IPS DF 6.9 (cell line): ENCODE data around the gene KRTAP9-7.

Experiments used
- DNase-seq: peaks from one replicate; pipeline ENCODE4 v3.0.0-alpha.2; 2013; ENCODE audit warnings: low read depth, low spot score
- H3K27ac ChIP-seq: one replicate; pipeline ENCODE4 v1.5.1; 2013; ENCODE audit warnings: low read length, control low read depth
- H3K27me3 ChIP-seq: 2 replicates; pipeline ENCODE4 v1.6.1; 2013; ENCODE audit warnings: mild to moderate bottlenecking, low read length; ENCODE audit not compliant: control insufficient read depth, insufficient read depth
- H3K36me3 ChIP-seq: 2 replicates; pipeline ENCODE4 v1.6.1; 2013; ENCODE audit warnings: low read length; ENCODE audit not compliant: control insufficient read depth, insufficient read depth
- H3K4me1 ChIP-seq: 2 replicates; pipeline ENCODE4 v1.6.1; 2013; ENCODE audit warnings: low read length; ENCODE audit not compliant: control insufficient read depth, insufficient read depth
- H3K4me3 ChIP-seq: 2 replicates; pipeline ENCODE4 v1.5.1; 2013; ENCODE audit warnings: mild to moderate bottlenecking, low read length
- H3K9me3 ChIP-seq: 2 replicates; pipeline ENCODE4 v1.6.1; 2013; ENCODE audit warnings: low read length, inconsistent platforms; ENCODE audit not compliant: control insufficient read depth, insufficient read depth
- WGBS: extraction: QIAGEN DNeasy Blood & Tissue Kit; methylation state at CpG from one replicate; pipeline ENCODE4 v1.1.7; 2013; ENCODE audit warnings: mixed read lengths, missing lambda C conversion rate; ENCODE audit not compliant: insufficient read length, insufficient coverage; 5-methylcytosine and 5-hydroxymethylcytosine counted together

The KRTAP9-7 gene

DNA sequence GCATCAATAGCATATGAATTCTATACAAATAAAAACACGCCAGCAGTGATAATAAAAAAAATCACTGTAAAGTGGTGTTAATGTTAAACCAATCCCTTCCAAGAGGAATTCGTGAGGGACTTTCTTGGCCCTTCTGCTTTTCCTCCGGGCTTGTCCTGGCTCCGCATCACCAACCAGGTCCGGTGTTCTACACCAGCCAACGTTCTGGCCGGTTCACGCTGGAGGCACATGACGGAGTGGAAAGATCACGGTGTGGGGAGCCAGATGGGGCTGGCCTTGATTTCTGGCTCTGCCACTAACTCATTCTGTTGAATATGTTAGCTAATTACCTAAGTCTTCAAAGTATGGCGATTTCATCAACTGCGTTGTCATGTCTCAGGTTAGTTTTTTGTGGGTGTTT, 28.6 kb downstream of the KRTAP9-7 start:
- no CpG with 5 or more reads among the region's 12 CpGs for WGBS
- no peaks in the 10 kb centered on the region for H3K9me3 ChIP-seq
- no peak overlapping the region for H3K4me3 ChIP-seq
- no peaks in the 10 kb centered on the region for H3K27me3 ChIP-seq
- no peak for DNase-seq
- H3K27ac ChIP-seq = no peak overlapping the region
- H3K36me3 ChIP-seq = no peaks in the 10 kb centered on the region
- H3K4me1 ChIP-seq = no peaks in the 10 kb centered on the region

- H3K9me3 ChIP-seq = no peaks in the 10 kb centered on the region
- no peaks in the 10 kb centered on the region for H3K36me3 ChIP-seq
- WGBS = no CpG with 5 or more reads among the region's 9 CpGs
- no peak overlapping the region for H3K4me3 ChIP-seq
- no peak for DNase-seq
- H3K27me3 ChIP-seq = no peaks in the 10 kb centered on the region
- no peaks in the 10 kb centered on the region for H3K4me1 ChIP-seq
- no peak overlapping the region for H3K27ac ChIP-seq
These were observed 32.1 kb downstream of the KRTAP9-7 start for GRCh38 chr17:41307647-41308046.

DNA sequence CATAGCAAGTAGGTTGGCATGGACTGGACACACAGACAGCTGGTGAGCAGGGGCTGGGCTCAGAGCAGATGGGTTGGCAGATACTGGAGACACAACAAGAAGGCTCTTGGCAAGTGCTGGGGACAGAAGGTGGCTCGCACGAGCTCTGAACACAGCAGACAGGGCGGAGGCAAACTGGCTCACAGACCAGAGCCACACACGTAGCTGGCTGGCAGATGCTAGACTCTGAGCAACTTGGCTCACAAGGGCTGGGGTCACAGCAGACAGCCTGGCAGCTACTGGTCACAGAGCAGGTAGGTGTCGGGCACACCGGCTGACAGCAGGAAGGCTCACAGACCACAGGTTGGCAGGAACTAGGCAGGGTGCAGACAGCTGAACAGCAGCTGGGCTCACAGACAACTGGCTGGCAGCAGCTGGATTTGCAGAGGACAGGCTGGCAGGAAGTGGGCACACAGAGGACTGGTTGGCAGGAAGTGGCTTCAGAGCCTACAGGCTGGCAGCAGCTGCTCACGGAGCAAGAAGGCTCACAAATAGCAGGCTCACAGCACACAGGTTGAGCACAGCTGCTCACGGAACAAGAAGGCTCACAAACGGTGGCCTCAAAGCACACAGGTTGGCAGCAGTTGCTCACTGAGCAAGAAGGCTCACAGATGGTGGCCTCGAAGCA, 32.9 kb downstream of the KRTAP9-7 start:
- WGBS = no CpG with 5 or more reads among the region's 10 CpGs
- no peak for DNase-seq
- no peak overlapping the region for H3K4me3 ChIP-seq

GRCh38 chr17:41308918-41309359, 33.4 kb downstream of the KRTAP9-7 start, which contains the start of gene KRTAP16-1:
Gene KRTAP16-1, minus strand, starts transcription at chr17:41309309. Its CDS starts 56 bp downstream, at chr17:41309253.
- H3K4me3 ChIP-seq = no peak within 1 kb of the TSS
- no peaks in the 10 kb centered on the region for H3K27me3 ChIP-seq
- H3K4me1 ChIP-seq = no peaks in the 10 kb centered on the region
- H3K27ac ChIP-seq = no peak within 1 kb of the TSS
- H3K9me3 ChIP-seq = no peaks in the 10 kb centered on the region
- no CpG with 5 or more reads among the region's 7 CpGs for WGBS
- no peak for DNase-seq
- H3K36me3 ChIP-seq = no peaks in the 10 kb centered on the region

More for the DNA sequence above, 32.9 kb downstream of the KRTAP9-7 start:
- no peaks in the 10 kb centered on the region for H3K36me3 ChIP-seq
- H3K27me3 ChIP-seq = no peaks in the 10 kb centered on the region
- H3K4me1 ChIP-seq = no peaks in the 10 kb centered on the region
- H3K27ac ChIP-seq = no peak overlapping the region
- H3K9me3 ChIP-seq = no peaks in the 10 kb centered on the region

DNA sequence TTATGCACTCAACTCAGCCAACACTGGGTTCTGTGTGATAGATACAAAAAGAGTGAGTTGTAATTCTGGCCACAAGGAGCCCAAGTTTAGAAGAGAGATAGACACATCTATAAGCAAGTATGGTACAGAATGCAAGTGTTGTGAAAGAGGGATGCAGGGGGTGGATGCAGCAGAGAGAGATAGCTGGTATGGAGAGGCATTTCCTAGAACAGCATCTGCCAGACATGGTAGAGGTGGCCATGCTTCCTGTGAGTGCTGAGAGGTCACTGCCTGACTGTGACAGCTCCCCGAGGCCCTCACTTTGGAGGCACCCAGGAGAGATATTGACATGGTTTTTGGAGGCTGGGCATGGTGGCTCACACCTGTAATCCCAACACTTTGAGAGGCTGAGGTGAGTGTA, 35.6 kb downstream of the KRTAP9-7 start:
- no CpG with 5 or more reads among the region's 1 CpG for WGBS
- H3K9me3 ChIP-seq = no peaks in the 10 kb centered on the region
- H3K27ac ChIP-seq = no peak overlapping the region
- H3K4me1 ChIP-seq = no peaks in the 10 kb centered on the region
- H3K4me3 ChIP-seq = no peak overlapping the region
- H3K36me3 ChIP-seq = no peaks in the 10 kb centered on the region
- DNase-seq = no peak
- no peaks in the 10 kb centered on the region for H3K27me3 ChIP-seq

DNA sequence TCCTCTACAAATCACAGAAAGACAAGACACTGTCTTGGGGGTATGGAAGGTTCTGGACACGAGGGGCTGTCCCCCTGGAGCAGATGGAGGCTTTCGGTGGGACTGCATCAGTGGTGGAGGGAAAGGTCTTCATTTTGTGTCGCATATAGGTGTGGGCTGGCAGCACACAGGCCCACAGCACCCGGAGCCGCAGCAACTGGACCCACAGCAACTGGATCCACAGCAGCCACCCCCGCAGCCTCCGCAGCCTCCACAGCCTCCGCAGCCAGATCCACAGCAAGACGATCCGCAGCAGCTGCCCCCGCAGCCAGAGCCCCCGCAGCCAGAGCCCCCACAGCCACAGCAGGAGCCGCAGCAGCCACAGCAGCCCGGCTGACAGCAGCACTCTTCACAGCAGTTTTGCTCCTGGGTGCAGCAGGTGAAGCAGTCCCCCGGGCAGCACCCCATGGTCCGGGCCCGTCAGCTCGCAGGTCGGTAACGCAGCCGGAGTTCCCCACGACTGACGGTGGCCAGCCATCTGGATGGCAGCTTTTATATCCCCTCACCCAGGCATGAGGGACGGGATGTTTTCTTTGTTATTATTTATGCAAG, 39.8 kb downstream of the KRTAP9-7 start, which contains the start of gene KRTAP17-1:
Gene KRTAP17-1, minus strand, starts transcription at position 507 of the 591 bp plus-strand sequence. Its CDS starts 60 bp downstream, at position 447.
- no CpG with 5 or more reads among the region's 24 CpGs for WGBS
- H3K36me3 ChIP-seq = no peaks in the 10 kb centered on the region
- no peak within 1 kb of the TSS for H3K4me3 ChIP-seq
- DNase-seq = no peak
- H3K27me3 ChIP-seq = no peaks in the 10 kb centered on the region
- no peak within 1 kb of the TSS for H3K27ac ChIP-seq
- H3K9me3 ChIP-seq = no peaks in the 10 kb centered on the region
- H3K4me1 ChIP-seq = no peaks in the 10 kb centered on the region

DNA sequence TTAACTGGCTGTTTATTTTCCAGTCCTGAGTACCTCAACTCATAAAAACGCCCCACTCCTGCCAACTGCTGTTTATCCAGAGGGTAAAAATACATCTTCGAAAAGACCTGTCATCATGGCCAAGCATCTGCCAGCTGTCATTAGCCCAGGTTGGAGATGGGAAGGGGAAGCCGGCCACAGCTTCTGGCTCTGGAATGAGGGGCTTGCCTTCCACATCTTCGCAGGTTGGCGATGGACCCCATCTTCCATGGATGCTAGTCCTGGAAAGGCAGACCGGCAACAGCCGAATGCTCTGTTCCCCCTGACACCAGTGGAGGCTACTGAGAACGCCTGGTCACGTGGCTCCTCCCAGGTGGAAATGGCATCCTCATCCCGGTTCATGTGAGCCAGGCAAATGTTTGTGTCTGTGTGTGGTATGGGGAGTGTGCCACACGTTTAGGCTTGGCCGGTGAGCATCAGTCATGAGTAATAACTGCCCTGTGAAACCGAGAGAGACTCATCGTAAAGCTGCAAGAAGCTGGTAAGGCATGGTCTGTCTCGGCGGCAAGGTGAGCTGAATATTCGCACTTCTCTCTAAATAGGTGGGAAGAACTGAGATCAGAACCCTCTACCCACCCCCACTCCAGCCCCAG, 40.4 kb downstream of the KRTAP9-7 start:
- H3K9me3 ChIP-seq = no peaks in the 10 kb centered on the region
- no peak overlapping the region for H3K27ac ChIP-seq
- WGBS = no CpG with 5 or more reads among the region's 17 CpGs
- H3K4me3 ChIP-seq = no peak overlapping the region
- no peaks in the 10 kb centered on the region for H3K27me3 ChIP-seq
- no peaks in the 10 kb centered on the region for H3K4me1 ChIP-seq
- H3K36me3 ChIP-seq = no peaks in the 10 kb centered on the region
- no peak for DNase-seq

GRCh38 chr17:41318231-41318630, 42.7 kb downstream of the KRTAP9-7 start:
- Histone ChIP-seq H3K9me3 (no peaks in the 10 kb centered on the region), H3K4me3 (no peak overlapping the region), H3K36me3 (no peaks in the 10 kb centered on the region), H3K27me3 (no peaks in the 10 kb centered on the region), H3K27ac (no peak overlapping the region), H3K4me1 (no peaks in the 10 kb centered on the region)
- WGBS = no CpG with 5 or more reads among the region's 2 CpGs
- no peak for DNase-seq

DNA sequence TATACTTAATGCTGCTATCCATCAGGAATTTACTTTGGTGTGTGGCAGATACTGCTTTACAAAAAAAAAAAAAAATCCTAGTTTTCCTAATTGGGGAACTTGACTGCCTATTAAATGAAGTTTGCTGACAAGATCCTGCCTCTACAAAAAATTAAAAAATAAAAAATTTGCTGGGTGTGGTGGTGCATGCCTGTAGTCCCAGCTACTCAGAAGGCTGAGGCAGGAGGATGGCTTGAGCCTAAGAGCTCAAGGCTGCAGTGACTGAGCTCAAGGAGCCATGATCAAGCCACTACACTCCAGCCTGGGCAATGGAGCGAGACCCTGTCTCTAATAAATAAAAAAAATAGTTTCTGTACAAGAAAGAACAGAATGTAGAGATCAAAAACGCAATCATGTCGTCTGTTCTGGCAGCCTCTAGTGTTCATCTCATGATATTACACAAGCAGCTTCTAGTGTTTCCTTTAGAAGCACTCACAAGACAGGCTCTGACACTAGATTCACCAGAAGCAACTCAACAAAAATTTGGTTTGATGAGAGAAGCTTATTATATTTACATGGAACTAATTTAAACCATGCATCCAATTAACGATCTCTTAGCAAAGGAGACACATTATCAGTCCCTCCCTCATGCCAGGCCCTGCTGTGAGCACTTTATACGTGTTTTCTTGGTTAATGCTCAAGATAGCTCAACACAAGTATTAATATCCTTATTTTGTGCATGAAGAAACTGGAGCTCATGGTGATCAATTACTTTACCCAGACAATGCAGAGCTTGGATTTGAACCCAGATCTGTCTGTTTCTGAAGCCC, 46.8 kb downstream of the KRTAP9-7 start:
- Histone ChIP-seq H3K27ac (no peak overlapping the region), H3K27me3 (no peaks in the 10 kb centered on the region), H3K36me3 (no peaks in the 10 kb centered on the region), H3K4me3 (no peak overlapping the region), H3K4me1 (no peaks in the 10 kb centered on the region), H3K9me3 (no peaks in the 10 kb centered on the region)
- no peak for DNase-seq
- no CpG with 5 or more reads among the region's 5 CpGs for WGBS
